Stomach (tissue), 9 donors: ENCODE measurements around the gene MMP19. TPM values are rescaled to one million over a fixed set of nuclear protein-coding genes. Genes with fewer than 3 reads are reported as not detected.
"Not testable (repeated sequence)": the region's sequence is repeated elsewhere in the genome, so short reads cannot be mapped to it uniquely, and the experiment has no call there.

Source experiments
- DNase-seq, 2 donors: peaks; one replicate each; pipeline versions ENCODE4 v3.0.0 to v3.0.0-alpha.2; 2013 to 2019
- H3K27ac ChIP-seq, 5 donors: fragments of 200-600 bp in 4 of 5; sonication (generic) in 4 of 5; one replicate each; pipeline ENCODE4 v1.5.1; 2013 to 2019; ENCODE audit warnings: mild to moderate bottlenecking in 1 of 5, moderate library complexity in 1 of 5
- H3K27me3 ChIP-seq, 3 donors: fragments of 200-600 bp; sonication (generic); one replicate each; pipeline ENCODE4 v1.5.1; 2017 to 2019; ENCODE audit warnings: mixed run types in 1 of 3
- H3K36me3 ChIP-seq, 4 donors: fragments of 200-600 bp; sonication (generic); 1 replicate in 3 of 4; 2 replicates in 1 of 4; pipeline ENCODE4 v1.5.1; 2016 to 2019
- H3K4me1 ChIP-seq, 4 donors: fragments of 200-600 bp; sonication (generic); one replicate each; pipeline ENCODE4 v1.5.1; 2016 to 2019
- H3K4me3 ChIP-seq, 4 donors: fragments of 200-600 bp; sonication (generic) in 3 of 4; one replicate each; pipeline ENCODE4 v1.5.1; 2016 to 2019; ENCODE audit warnings: mild to moderate bottlenecking in 1 of 4
- H3K9me3 ChIP-seq, 4 donors: fragments of 200-600 bp; sonication (generic); one replicate each; pipeline ENCODE4 v1.5.1; 2016 to 2019
- CTCF ChIP-seq, 7 experiments: fragments of 450-650 bp in 4 of 7; fragments of 200-600 bp in 3 of 7; sonication (generic) in 3 of 7; IDR thresholded peaks; one replicate each; pipeline ENCODE4 v1.5.1; 2016 to 2019; ENCODE audit warnings: antibody characterized with exemption in 7 of 7, control low read depth in 2 of 7, mild to moderate bottlenecking in 1 of 7
- EP300 ChIP-seq: sonication (generic); formaldehyde crosslinking; IDR thresholded peaks from one replicate; pipeline ENCODE4 v1.6.1; 2017; ENCODE audit warnings: antibody characterized with exemption
- POLR2A ChIP-seq, 4 donors: fragments of 450-650 bp; IDR thresholded peaks; one replicate each; pipeline ENCODE4 v1.6.1; 2016; ENCODE audit warnings: antibody characterized with exemption in 4 of 4, control low read depth in 2 of 4, mild to moderate bottlenecking in 1 of 4, moderate library complexity in 1 of 4
- POLR2AphosphoS5 ChIP-seq, 3 donors: sonication (generic); formaldehyde crosslinking; IDR thresholded peaks; one replicate each; pipeline ENCODE4 v1.6.1; 2016; ENCODE audit warnings: antibody characterized with exemption in 3 of 3
- WGBS, 5 donors: extraction: QIAGEN DNeasy Blood & Tissue Kit in 3 of 5; methylation state at CpG; one replicate each; pipeline versions ENCODE4 v1.1.5 to v1.1.7; 2013 to 2018; 5-methylcytosine and 5-hydroxymethylcytosine counted together
- intact Hi-C: fragments of 100-400 bp; cut with DNase I; formaldehyde crosslinking; loops from one replicate; pipeline ENCODE4 v1.15.1; 2023; ENCODE audit warnings: low total_unique reads
- polyA plus RNA-seq, 3 donors: library from polyadenylated mRNA; stranded (reverse); fragments of 200-250 nt; gene quantifications; one replicate each; pipeline ENCODE4 v1.2.3, GENCODE V29; 2013
- total RNA-seq, 5 donors: library from RNA; depleted of rRNA; stranded (reverse); fragments of >200 nt; gene quantifications; one replicate each; pipeline versions ENCODE4 v1.1.0 to v1.2.3, GENCODE V29; 2014 to 2016
- donor health status: healthy with polysubstance abuse.
- donor health status: Bipolar disorder and iron deficiency.
- donor health status: healthy.

The MMP19 gene
- total and polyA plus RNA-seq, 8 donors: 2.7 to 18.0 (median 10.5) TPM

- no peak overlapping the region for H3K4me3 ChIP-seq
- H3K9me3 ChIP-seq: peaks cover 5 to 8% (median 6%) of the 10 kb centered on the region in 4 donors
Observed at GRCh38 chr12:55875704-55876467, 33.1 kb upstream of the MMP19 start.

GRCh38 chr12:55874443-55874842 lies 31.7 kb upstream of the MMP19 start:
- DNase-seq: peak in 1 of 2 donors; percentile 12
- H3K4me3 ChIP-seq: no peak overlapping the region
- WGBS, 5 donors: 20 to 39% (median 31%) methylated on average over 2 of the region's 2 CpGs

More at GRCh38 chr12:55875704-55876467, 33.1 kb upstream of the MMP19 start:
- H3K4me1 ChIP-seq: no peaks in the 10 kb centered on the region
- intact Hi-C loops: no loop called here
- WGBS, 5 donors: 82 to 86% (median 84%) methylated on average over 4 of the region's 4 CpGs
- TF ChIP-seq POLR2AphosphoS5 (IDR thresholded peaks at IDR 0.05) (no peak), EP300 (no peak), CTCF (IDR thresholded peaks at IDR 0.05) (no peak), POLR2A (IDR thresholded peaks at IDR 0.05) (no peak)
- DNase-seq: no peak
- no peaks in the 10 kb centered on the region for H3K36me3 ChIP-seq
- H3K27me3 ChIP-seq: no peaks in the 10 kb centered on the region
- H3K27ac ChIP-seq: no peak overlapping the region

GRCh38 chr12:55866454-55867004 lies 23.8 kb upstream of the MMP19 start:
- not testable (repeated sequence) for H3K4me1 ChIP-seq, H3K4me3 ChIP-seq, H3K27ac ChIP-seq, DNase-seq, H3K36me3 ChIP-seq, H3K27me3 ChIP-seq
- intact Hi-C loops: loop anchor here (10.0 kb wide), 1 partner anchor 92 kb away; no protein-coding TSS in a partner anchor
- 89 to 98% (median 98%) methylated on average over 3 of the region's 3 CpGs for WGBS, 5 donors
- peaks cover 4 to 16% (median 11%) of the 10 kb centered on the region in 4 donors for H3K9me3 ChIP-seq

More at GRCh38 chr12:55874443-55874842, 31.7 kb upstream of the MMP19 start:
- Histone ChIP-seq H3K27ac (peak overlapping the region in 1 of 5 donors; percentile 42), H3K27me3 (no peaks in the 10 kb centered on the region), H3K4me1 (no peaks in the 10 kb centered on the region), H3K9me3 (peaks cover 5 to 8% (median 6%) of the 10 kb centered on the region in 4 donors), H3K36me3 (no peaks in the 10 kb centered on the region)
- TF ChIP-seq EP300: no peak
- TF ChIP-seq POLR2AphosphoS5 (IDR thresholded peaks at IDR 0.05): no peak
- TF ChIP-seq CTCF (IDR thresholded peaks at IDR 0.05): no peak
- TF ChIP-seq POLR2A (IDR thresholded peaks at IDR 0.05): no peak
- intact Hi-C loops: no loop called here

GRCh38 chr12:55865327-55865726 lies 22.6 kb upstream of the MMP19 start:
- Histone ChIP-seq H3K4me3 (no peak overlapping the region), H3K27me3 (no peaks in the 10 kb centered on the region), H3K4me1 (no peaks in the 10 kb centered on the region), H3K36me3 (no peaks in the 10 kb centered on the region), H3K27ac (no peak overlapping the region), H3K9me3 (peaks cover 4 to 16% (median 11%) of the 10 kb centered on the region in 4 donors)
- intact Hi-C loops: loop anchor here (10.0 kb wide), 1 partner anchor 91 kb away; no protein-coding TSS in a partner anchor
- 90 to 97% (median 92%) methylated on average over 2 of the region's 2 CpGs for WGBS, 5 donors
- no peak for DNase-seq
- TF ChIP-seq POLR2AphosphoS5 (IDR thresholded peaks at IDR 0.05) (no peak), POLR2A (IDR thresholded peaks at IDR 0.05) (no peak)

- H3K4me3 ChIP-seq, H3K36me3 ChIP-seq, H3K27ac ChIP-seq, DNase-seq, H3K27me3 ChIP-seq, H3K4me1 ChIP-seq: not testable (repeated sequence)
- intact Hi-C loops: loop anchor here (10.0 kb wide), 1 partner anchor 88 kb away; no protein-coding TSS in a partner anchor
- peaks cover 4 to 16% (median 11%) of the 10 kb centered on the region in 4 donors for H3K9me3 ChIP-seq
- WGBS, 5 donors: 95 to 99% (median 98%) methylated on average over 10 to 13 of the region's 13 CpGs
Observed at GRCh38 chr12:55862931-55863330, 20.2 kb upstream of the MMP19 start.
